Jurkat, Clone E6-1 (cell line): Measurements from ENCODE around the gene CCL5. TPM values are rescaled to one million over a fixed set of nuclear protein-coding genes. Genes with fewer than 3 reads are reported as not detected.

Experiments
- DNase-seq: peaks from one replicate; pipeline ENCODE4 v3.0.0-alpha.2; 2011; ENCODE audit warnings: low read depth, low spot score
- H3K4me3 ChIP-seq: 2 replicates; pipeline ENCODE4 v1.5.1; 2011; ENCODE audit warnings: mild to moderate bottlenecking, low read length, control low read depth, moderate library complexity
- polyA plus RNA-seq: library from polyadenylated mRNA; unstranded; fragments of >200 nt; gene quantifications from one replicate; pipeline ENCODE4 v1.2.1, GENCODE V29; 2012; ENCODE audit warnings: missing spikeins; ENCODE audit not compliant: insufficient read length, insufficient read depth

The CCL5 gene
- polyA plus RNA-seq, result not detected

DNA sequence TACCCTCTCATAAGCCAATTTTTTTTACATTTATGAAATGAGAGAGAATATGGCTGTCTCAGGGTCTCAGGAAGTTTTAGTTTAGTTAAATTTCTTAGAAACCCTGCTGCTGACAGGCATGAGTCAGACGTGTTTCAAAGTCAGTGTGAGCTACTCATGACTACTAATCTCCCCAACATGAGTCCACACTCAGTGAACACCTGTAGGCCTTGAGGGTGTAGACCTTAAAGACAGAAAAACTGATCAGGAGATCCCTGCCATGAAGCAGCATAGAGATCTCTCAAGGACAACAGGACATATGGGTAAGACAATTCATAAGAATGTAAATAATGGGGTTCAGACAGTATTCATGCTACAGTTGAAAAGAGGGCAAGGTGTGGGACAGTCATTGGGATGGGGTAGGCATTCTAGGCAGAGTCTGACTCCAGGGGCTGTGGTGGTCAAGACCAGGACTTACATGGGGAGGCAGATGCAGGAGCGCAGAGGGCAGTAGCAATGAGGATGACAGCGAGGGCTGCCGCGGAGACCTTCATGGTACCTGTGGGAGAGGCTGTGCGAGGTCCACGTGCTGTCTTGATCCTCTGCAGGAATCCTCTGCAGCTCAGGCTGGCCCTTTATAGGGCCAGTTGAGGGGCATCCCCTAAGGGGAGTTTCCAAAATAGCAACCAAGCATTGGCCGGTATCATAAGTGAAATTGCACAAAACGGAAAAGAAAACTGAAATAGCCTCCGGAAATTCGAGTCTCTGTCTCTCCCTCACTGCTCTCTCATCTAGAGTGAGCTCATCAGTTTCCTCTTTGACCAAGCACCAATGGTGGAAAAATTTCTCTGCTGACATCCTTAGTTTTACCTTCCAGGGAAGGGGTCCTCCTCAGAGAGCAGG is at the start of gene CCL5:
CCL5 (minus strand) TSS at position 588 of the 882 bp plus-strand sequence.
- H3K4me3 ChIP-seq, result no peak within 1 kb of the TSS
- no peak for DNase-seq

DNA sequence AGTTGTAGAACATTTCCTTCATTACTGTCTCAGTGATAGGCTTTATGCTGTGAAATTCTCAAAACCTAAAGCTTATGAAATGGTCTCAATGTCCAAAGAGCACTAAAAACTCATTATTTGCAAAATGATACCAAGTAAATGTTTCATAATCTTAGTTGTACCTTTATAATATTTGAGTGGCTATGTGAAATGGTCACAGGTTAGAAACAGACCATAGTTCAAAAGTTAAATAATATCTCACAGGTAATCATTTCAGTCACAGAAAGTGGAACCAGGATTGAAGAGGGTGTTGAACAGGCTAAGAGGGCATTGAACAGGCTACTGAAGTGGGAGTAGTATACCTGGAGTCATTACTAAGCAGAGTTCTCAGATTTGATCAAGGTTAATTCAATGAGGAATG is 47.6 kb upstream of the CCL5 start:
- H3K4me3 ChIP-seq, result no peak overlapping the region
- DNase-seq, result no peak

DNA sequence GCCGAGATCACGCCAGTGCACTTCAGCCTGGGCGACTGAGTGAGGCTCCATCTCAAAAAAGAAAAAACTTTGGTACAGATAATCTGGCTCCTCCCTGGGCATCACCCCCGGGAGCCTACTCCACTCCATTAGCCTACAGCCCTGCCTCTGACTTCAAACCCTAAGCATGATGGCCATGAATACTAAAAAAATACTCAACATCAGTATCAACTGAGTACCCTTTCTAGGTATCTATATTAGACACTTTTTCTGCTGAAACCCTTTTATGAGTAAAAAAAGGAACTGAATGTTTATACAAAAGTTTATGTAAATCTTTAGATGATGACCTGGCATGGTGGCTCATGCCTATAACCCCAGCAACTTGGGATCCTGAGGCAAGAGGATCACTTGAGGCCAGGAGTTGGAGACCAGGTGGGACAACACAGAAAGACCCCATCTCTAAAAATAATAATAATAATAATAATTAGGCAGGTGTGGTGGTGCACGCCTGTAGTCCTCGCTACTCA is 43.5 kb upstream of the CCL5 start:
- DNase-seq, result no peak
- no peak overlapping the region for H3K4me3 ChIP-seq

DNA sequence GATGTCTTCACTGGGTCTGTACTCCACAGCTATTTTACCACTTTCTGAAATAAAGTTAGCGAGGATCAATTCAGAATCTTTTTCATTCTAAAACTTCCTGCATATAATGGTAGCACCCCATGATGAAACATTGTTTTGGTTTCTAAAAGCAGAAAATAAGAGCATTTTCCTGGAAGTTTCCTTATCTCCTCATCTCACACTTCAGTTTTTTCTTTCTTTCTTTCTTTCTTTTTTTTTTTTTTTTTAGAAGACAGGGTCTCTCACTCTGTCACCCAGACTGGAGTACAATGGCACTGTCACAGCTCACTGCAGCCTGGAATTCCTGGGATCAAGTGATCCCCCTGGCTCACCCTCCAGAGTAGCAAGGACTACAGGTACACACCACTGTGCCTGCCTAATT is 40.1 kb upstream of the CCL5 start:
- H3K4me3 ChIP-seq, result no peak overlapping the region
- DNase-seq, result no peak

DNA sequence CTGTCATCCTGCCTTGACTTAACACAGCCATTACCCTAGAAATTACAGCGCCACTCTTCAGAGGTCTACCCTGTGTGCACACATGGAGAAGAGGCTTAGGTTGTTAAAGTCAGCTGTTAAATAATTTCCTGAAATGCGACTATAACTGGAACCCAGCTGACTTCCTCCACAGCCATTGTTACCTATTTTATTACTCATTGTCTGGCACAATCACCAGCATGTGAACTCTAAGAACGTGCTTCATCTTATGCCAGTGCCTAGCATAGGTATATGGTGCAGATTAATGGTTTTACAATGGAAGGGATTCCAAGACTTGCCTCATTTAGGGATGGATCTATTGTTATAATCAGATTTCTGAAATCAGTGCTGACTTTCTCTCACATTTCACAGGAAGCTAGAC is 38.5 kb upstream of the CCL5 start:
- H3K4me3 ChIP-seq, result no peak overlapping the region
- no peak for DNase-seq

DNA sequence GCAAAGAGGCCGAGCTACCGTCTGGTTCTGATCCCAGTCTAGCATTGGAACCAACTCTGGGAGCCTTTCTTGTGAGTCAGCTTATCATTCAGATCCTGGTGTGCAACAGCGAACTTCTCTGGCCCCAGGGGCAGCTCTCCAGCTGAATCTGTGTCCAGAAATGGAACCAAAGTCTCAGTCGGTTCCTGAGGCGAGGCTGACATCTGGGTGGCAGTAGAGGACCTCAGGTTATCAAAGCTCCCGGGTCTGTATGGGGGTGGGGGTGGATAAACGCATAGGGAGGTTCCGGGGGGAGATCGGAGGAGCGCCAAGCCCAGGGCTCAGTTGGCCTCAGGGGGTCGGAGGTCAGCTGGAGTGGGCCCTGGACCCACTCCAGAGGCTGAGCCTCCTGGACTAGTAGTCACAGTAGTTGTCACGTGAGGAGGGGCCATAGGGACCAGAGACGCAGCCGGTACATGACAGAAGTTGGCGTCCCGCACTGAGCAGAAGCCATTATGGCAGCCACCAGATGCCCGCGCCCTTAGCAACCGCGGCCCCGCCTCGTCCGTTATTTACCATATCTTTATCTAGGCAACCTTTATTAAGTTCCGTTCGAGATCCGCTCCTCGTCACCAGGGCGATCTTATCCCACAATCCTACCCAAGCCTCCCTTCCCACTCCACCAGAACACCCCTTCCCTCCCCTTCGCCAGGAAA is 37.5 kb upstream of the CCL5 start:
- H3K4me3 ChIP-seq, result no peak overlapping the region
- DNase-seq, result no peak

DNA sequence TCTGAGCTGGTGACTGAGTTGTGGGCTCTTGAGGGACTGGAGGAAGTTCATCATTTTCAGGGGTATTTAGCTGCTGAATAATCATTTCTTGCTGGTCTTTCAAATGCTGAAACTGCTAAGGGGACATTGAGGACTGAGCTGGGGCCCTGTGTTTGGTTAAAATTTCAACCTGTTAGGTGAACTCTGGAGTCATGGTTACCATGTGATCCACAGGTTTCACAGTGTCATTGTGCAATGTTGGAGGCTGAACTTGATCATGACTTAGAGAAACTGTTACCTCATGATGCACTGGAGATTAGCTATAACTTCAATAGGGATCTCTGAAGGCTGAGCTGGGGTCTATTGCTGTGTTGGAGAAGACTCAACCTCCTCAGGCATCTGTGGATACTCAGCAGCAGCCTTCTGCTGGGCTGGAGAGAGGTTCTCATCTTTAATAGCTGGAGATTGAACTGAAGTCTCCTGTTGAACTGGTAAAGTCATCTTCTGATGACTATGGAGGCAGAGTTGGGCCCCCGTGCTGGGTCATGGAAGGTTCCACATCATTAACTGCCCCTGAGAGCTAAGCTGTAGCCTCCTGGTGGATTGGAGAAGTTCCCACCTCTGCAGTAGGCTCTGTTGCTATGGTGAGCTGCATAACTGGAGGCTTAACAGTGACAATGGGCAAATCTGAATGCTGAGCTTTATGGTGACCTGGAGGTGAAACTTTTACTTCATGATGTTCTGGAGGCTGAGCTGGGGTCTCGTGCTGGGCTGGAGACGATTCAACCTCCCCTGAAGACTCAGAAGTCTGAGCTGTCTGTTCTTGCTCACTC is 35.2 kb upstream of the CCL5 start:
- DNase-seq, result no peak
- H3K4me3 ChIP-seq, result no peak overlapping the region

DNA sequence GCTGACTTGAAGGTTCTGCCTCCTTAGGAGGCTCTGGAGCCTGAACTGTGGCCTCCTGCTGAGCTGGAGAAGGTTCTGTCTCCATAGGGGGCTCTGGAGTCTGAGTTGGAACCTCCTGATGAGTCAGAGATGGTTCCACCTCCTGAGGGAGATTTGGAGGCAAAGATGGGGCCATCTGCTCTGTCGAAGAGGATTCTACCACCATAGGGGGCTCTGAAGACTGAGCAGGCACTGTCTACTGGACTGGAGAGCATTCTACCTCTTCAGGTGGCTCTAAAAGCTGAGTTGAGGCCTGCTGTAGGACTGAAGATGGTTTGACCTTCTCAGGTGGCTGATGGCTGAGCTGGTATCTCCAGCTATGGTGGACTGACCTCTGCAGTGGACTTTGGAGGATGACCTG is 34.2 kb upstream of the CCL5 start:
- no peak overlapping the region for H3K4me3 ChIP-seq
- DNase-seq, result no peak

DNA sequence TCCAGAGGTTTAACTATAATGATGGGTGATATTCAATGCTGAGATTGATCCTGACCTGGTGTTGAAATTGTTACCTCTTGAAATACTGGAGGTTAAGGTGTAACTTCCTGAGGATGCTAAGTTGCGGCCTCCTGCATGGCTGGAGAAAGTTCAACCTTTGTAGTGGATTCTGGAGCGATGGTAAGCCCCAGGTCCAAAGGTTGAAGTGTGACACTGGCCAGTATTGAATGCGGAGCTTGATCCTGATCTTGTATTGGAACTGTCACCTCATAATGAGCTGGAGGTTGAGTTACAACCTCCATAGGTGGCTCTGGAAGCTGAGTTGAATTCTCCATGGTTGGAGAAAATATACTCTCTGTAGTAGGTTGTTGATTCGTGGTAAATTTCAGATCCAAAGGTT is 33.4 kb upstream of the CCL5 start:
- DNase-seq, result no peak

DNA sequence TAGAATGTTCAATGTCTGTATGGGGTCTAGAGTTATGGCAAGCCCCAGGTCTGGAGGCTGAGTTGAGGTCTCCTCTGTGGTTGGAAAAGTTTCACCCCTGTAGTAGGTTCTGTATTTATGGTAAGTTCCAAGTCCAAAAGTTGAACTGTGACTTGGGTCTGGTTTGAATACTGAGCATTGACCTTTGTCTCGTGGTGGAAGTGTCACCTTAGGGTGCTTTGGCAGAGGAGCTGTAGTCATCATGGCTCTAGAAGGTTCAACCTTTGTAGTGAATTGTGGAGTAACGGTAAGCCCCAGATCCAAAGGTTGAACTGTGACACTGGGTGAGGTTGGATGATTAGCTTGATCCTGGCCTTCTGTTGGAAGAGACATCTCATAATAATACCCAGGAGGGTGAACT is 32.8 kb upstream of the CCL5 start:
- DNase-seq, result no peak
- no peak overlapping the region for H3K4me3 ChIP-seq

More for the DNA sequence above, 33.4 kb upstream of the CCL5 start:
- H3K4me3 ChIP-seq, result no peak overlapping the region

DNA sequence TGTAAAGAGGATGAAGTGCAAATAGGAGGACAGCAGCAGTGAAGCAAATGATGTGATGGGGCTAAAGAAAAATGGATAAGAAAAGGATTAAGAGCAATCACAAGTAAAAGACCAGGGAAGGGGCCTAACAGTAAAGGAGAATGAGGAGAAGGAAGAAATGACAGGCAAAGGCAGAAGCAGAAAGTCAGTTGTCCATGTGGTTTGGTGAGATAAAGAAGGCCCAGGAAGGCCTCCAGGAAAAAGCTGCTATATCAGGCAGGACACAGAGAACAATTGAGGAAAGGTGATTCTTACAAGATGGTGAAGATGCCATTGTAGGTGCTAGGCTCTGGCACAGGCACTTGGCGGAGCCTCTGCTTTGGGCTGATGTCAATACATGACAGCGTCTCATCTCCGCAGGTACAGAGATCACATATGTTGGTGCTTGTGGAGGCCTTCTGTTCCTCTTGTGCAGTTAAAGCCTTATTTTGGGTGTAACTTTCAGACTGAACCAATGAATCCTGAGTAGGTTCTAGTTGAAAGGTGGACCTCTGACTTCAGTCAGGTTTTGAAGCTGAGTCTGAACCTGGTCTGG is 32.3 kb upstream of the CCL5 start:
- DNase-seq, result no peak
- H3K4me3 ChIP-seq, result no peak overlapping the region

DNA sequence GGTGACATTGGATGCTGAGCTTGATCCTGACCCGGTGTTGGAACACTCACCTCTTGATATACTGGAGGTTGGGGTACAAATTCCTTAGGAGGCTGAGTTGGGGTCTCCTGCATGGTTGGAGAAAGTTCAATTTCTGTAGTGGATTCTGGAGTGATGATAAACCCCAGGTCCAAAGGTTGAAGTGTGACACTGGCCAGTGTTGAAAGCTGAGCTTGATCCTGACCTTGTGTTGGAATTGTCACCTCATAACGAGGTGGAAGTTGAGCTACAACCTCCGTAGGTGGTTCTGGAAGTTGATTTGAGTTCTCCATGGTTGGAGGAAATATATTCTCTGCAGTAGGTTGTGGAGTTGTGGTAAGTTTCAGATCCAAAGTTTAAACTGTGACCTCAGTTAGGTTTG is 29.2 kb upstream of the CCL5 start:
- H3K4me3 ChIP-seq, result no peak overlapping the region
- no peak for DNase-seq

DNA sequence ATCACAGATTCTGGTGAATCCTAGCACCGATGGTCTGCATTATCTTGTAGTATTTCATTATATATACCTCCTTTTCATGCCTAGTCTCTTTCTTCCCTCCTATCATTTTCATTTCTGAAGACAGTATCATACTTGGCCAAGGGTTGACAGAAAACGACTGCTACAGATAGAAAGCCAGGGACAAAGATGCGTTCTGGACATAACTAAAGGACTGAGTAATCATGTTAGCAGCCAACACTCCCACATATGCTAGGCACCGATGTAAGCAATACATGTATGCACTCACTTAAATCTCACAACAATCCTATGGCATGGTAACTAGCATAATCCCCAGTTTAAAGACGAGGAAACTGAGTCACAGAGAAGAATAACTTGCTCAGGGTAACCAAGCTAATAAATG is 27.5 kb upstream of the CCL5 start:
- no peak overlapping the region for H3K4me3 ChIP-seq
- no peak for DNase-seq

DNA sequence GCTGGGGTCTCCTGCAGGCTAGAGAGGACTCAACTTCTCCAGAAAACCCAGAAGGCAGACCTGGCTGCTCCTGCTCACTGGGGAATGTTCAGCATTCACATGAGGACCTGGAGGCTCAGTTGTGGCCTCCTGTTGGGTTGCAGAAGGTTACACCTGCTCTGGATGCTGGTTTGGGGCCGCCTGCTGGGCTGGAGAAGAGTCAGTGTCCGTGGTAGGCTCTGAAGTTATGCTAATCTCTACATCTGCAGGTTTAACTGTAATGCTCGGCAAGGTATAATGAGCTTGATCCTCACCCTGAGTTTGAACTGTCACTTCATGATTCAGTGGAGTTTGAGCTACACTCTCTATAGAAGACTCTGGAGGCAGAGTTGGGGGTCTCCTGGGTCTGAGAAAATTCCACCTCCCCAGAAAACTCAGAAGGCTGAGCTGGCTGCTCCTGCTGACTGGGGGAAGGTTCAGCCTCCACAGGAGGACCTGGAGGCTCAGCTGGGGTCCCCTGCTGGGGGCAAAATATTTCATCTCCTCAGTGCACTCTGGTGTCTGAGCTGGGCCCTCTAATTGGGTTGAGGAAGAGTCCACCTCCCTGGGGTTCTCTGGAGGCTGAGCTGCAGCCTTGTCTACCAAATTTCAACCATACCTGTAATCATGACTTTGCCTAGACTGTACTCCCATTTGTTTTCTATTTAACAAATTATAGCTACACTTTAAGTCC is 26.9 kb upstream of the CCL5 start:
- H3K4me3 ChIP-seq, result no peak overlapping the region
- DNase-seq, result no peak

DNA sequence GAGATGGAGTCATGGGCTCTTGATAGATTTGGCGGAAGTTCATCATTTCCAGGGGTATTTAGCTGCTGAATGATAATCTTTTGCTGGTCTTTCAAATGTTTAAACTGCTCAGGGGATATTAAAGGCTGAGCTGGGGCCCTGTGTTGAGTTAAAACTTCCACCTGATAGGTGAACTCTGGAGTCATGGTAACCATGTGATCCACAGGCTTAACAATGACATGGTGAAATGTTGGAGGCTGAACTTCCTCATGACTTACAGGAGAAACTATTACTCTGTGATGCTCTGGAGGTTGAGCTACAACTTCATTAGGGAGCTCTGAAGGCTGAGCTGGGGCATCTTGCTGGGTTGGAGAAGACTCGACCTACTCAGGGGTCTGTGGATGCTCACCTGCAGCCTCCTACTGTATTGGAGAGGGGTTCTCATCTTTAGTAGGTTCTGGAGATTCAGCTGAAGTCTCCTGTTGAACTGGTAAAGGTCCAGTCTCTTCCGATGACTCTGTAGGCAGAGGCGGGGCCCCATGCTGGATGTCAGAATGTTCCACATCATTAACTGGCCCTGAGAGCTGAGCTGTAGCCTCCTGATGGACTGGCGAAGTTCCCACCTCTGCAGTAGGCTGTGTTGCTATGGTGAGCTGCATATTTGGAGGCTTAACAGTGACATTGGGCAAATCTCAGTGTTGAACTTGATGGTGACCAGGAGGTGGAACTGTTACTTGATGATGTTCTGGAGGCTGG is 26.2 kb upstream of the CCL5 start:
- no peak for DNase-seq
- no peak overlapping the region for H3K4me3 ChIP-seq

DNA sequence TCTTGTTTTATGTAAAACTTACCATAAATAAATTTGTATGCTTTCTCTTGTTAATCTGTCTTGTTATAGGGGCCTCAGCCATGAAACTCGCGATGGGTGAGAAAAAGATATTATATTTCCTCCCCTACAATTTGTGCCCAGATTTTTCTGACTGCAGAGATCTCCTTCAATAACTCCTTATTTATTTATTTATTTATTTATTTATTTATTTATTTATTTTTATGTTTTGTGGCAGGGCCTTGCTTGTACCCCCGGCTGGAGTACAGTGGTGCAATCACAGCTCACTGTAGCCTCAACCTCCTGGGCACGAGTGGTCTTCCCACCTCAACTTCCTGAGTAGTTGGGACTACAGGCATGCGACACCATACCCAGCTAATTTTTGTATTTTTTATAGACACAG is 23.3 kb upstream of the CCL5 start:
- no peak overlapping the region for H3K4me3 ChIP-seq
- DNase-seq, result no peak

DNA sequence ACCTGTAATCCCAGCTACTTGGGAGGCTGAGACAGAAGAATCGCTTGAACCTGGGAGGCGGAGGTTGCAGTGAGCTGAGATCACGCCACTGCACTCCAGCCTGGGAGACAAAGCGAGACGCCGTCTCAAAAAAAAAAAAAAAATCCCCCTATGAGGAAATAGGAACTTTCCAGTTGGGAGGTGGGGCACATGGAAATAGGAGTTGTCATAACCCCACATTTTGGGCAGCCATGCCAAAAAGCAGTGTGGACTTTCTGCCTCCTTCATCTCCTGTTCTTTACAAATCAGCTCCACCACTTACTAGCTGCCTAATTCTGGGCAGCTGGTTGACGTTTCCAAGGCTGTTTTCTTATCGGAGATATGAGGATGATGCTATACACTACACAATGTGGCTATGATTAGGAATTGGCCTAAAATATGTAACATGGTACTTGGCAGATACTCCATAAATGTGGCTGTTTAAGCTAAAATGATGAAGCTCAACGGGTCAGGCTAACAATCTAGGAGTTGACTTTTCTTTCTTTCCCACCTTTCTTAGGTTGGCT is 21.5 kb upstream of the CCL5 start:
- DNase-seq, result no peak
- H3K4me3 ChIP-seq, result no peak overlapping the region
